K562 (cell line): Measurements from ENCODE around the gene MGAT4B. TPM values are rescaled to one million over a fixed set of nuclear protein-coding genes. Genes with fewer than 3 reads are reported as not detected.

Experiments
- NCOA2 ChIP-seq, 2 experiments: fragments of 450-650 bp; IDR thresholded peaks; 2 replicates each; pipeline ENCODE4 v1.6.1; 2018; ENCODE audit warnings: mild to moderate bottlenecking in 2 of 2, moderate library complexity in 1 of 2; ENCODE audit not compliant: partially characterized antibody in 2 of 2
- POLR2G ChIP-seq: fragments of 200-400 bp; formaldehyde crosslinking; IDR thresholded peaks from 2 replicates; pipeline ENCODE4 v1.6.1; 2017; ENCODE audit warnings: low read depth, mild to moderate bottlenecking, antibody characterized with exemption, low read length, moderate library complexity
- RBBP5 ChIP-seq: fragments of 200-600 bp; sonication (generic); IDR thresholded peaks from 2 replicates; pipeline ENCODE4 v1.6.1; 2012; ENCODE audit warnings: borderline replicate concordance, mild to moderate bottlenecking, low read length, control low read depth, inconsistent platforms; ENCODE audit not compliant: insufficient read depth, poor library complexity, severe bottlenecking
- VEZF1 ChIP-seq: fragments of 200-800 bp; sonication (Bioruptor generic); IDR thresholded peaks from 2 replicates; pipeline ENCODE4 v1.6.1; 2017; ENCODE audit warnings: missing genetic modification characterization, missing compliant biosample characterization
- ZFP30 ChIP-seq: fragments of 250-450 bp; sonication (Bioruptor Pico); IDR thresholded peaks from 2 replicates; pipeline ENCODE4 v1.8.0; 2022; ENCODE audit warnings: moderate library complexity, mild to moderate bottlenecking, inconsistent platforms, borderline replicate concordance
- ZNF174 ChIP-seq: fragments of 250-450 bp; sonication (Bioruptor Pico); IDR thresholded peaks from 2 replicates; pipeline ENCODE4 v1.4.0; 2020; ENCODE audit warnings: mild to moderate bottlenecking
- polyA plus RNA-seq, 8 experiments: library from polyadenylated mRNA; depleted of rRNA in 4 of 8; stranded (reverse) in 5 of 8; unstranded in 3 of 8; fragments of >200 nt; fragmentation: Nextera tagmentation in 2 of 8; fragmentation: Illumina TruSeq in 1 of 8; extraction: Ambion mirVana in 2 of 8; extraction: Trizol in 1 of 8; gene quantifications; 2 replicates each; pipeline versions ENCODE4 v1.2.1 to v1.2.3, GENCODE V29; 2011 to 2014; ENCODE audit warnings: inconsistent platforms in 1 of 8, missing spikeins in 1 of 8
- total RNA-seq, 7 experiments: library from RNA; depleted of rRNA in 6 of 7; stranded (reverse); fragments of >200 nt in 6 of 7; fragmentation: Illumina TruSeq in 2 of 7; extraction: Trizol in 2 of 7; gene quantifications; 2 replicates each; pipeline versions ENCODE4 v1.2.1 to v1.2.3, GENCODE V29; 2011 to 2021; ENCODE audit warnings: low replicate concordance in 1 of 7
- TF ChIP-seq, protein P1 (sequence below), 2 experiments: fragments of 450-650 bp; IDR thresholded peaks; 2 replicates each; pipeline ENCODE4 v1.6.1; 2016; ENCODE audit warnings: mild to moderate bottlenecking in 2 of 2, borderline replicate concordance in 1 of 2, low read depth in 1 of 2, moderate library complexity in 1 of 2

MGAT4B gene
- total and polyA plus RNA-seq, 9 of the 15 experiments (the other 6 are each of a cell fraction or from before 2014, with no cell fraction given), result 0.34 to 133 (median 75.4) TPM

- TF ChIP-seq, protein P1, sequence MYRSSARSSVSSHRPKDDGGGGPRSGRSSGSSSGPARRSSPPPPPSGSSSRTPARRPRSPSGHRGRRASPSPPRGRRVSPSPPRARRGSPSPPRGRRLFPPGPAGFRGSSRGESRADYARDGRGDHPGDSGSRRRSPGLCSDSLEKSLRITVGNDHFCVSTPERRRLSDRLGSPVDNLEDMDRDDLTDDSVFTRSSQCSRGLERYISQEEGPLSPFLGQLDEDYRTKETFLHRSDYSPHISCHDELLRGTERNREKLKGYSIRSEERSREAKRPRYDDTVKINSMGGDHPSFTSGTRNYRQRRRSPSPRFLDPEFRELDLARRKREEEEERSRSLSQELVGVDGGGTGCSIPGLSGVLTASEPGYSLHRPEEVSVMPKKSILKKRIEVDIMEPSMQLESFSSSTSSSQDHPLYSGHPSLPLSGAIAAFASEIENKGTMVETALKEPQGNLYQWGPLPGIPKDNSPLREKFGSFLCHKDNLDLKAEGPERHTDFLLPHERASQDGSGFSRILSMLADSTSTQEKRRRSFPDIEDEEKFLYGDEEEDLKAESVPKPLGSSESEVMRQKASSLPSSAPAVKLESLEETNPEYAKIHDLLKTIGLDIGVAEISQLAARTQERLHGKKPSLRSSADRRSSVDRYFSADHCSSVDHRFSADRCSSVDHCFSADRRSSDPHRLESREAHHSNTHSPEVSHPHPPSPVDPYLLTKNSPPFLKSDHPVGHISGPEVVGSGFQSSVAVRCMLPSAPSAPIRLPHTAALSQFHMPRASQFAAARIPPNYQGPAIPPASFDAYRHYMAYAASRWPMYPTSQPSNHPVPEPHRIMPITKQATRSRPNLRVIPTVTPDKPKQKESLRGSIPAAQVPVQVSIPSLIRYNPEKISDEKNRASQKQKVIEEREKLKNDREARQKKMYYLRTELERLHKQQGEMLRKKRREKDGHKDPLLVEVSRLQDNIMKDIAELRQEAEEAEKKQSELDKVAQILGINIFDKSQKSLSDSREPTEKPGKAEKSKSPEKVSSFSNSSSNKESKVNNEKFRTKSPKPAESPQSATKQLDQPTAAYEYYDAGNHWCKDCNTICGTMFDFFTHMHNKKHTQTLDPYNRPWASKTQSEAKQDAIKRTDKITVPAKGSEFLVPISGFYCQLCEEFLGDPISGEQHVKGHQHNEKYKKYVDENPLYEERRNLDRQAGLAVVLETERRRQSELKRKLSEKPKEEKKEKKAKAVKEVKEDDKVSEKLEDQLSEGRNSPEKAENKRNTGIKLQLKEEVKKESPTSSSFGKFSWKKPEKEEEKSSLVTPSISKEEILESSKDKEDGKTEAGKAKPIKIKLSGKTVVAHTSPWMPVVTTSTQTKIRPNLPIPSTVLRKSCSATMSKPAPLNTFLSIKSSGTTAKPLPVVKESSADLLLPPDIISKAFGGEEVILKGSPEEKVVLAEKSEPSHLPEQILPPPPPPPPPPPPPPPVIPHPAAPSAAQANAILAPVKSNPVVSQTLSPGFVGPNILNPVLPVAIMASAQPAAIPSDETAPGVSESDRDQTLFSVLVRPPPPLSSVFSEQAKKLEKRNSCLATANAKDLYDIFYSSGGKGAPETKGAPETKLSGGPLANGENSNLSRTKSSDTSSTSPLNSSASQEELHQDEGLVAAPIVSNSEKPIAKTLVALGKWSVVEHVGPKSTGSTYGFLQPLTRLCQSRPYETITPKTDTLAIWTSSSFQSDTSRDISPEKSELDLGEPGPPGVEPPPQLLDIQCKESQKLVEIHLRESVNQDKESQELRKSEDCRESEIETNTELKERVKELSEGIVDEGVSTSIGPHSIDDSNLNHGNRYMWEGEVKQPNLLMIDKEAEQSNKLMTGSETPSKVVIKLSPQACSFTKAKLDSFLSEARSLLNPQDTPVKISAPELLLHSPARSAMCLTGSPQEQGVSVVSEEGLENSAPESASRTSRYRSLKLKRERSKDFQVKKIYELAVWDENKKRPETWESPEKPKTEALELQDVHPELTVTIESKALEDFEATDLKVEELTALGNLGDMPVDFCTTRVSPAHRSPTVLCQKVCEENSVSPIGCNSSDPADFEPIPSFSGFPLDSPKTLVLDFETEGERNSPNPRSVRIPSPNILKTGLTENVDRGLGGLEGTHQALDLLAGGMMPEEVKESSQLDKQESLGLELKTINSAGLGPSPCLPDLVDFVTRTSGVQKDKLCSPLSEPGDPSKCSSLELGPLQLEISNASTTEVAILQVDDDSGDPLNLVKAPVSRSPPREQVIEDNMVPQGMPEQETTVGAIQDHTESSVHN (IDR thresholded peaks at IDR 0.05; ENCODE audit: borderline replicate concordance in 1 of 2, low read depth in 1 of 2), result no peak
- no peak for TF ChIP-seq RBBP5
- 0 out of 2 replicates have a peak, but pooled peaks have one; percentile 13 for TF ChIP-seq VEZF1 (CRISPR knock-in tag)
- no peak for TF ChIP-seq ZNF174 (CRISPR knock-in tag)
- TF ChIP-seq POLR2G, result peak; percentile 47
- no peak for TF ChIP-seq ZFP30 (CRISPR knock-in tag)
- no peak for TF ChIP-seq NCOA2 (IDR thresholded peaks at IDR 0.05; ENCODE audit: partially characterized antibody in 2 of 2)
These were observed 10.3 kb upstream of the MGAT4B start (continued) for GRCh38 chr5:179816796-179817469.
